Measurements from ENCODE around the gene COMMD8.

COMMD8 gene

GRCh38 chr4:47471064-47471463 lies 7.6 kb upstream of the COMMD8 start:
- no peak for DNase-seq

- no peak for DNase-seq
These were observed 6.4 kb upstream of the COMMD8 start for GRCh38 chr4:47469951-47470350.

GRCh38 chr4:47468706-47469365 lies 5.3 kb upstream of the COMMD8 start:
- DNase-seq: no peak

GRCh38 chr4:47466056-47466785 lies 2.7 kb upstream of the COMMD8 start:
- no peak for DNase-seq

GRCh38 chr4:47465004-47465403 lies 1.5 kb upstream of the COMMD8 start:
- no peak for DNase-seq

GRCh38 chr4:47462799-47463234 lies 685 bp downstream of the COMMD8 start:
- no peak for DNase-seq

GRCh38 chr4:47451657-47452056 lies 11.8 kb downstream of the COMMD8 start:
- no peak for DNase-seq

- no peak for DNase-seq
These were observed 19.5 kb downstream of the COMMD8 start for GRCh38 chr4:47444031-47444430.

- no peak for DNase-seq
These were observed 20.5 kb downstream of the COMMD8 start for GRCh38 chr4:47442980-47443379.

GRCh38 chr4:47434931-47435330 lies 28.6 kb downstream of the COMMD8 start:
- DNase-seq: no peak

GRCh38 chr4:47432749-47433148 lies 30.8 kb downstream of the COMMD8 start:
- DNase-seq: no peak

- DNase-seq: no peak
These were observed 35.6 kb downstream of the COMMD8 start for GRCh38 chr4:47427935-47428334.

- DNase-seq: no peak
These were observed 37.9 kb downstream of the COMMD8 start for GRCh38 chr4:47425628-47426027.

- no peak for DNase-seq
These were observed 44.2 kb downstream of the COMMD8 start for GRCh38 chr4:47419296-47419695.

- DNase-seq: no peak
These were observed 45.4 kb downstream of the COMMD8 start for GRCh38 chr4:47418147-47418546.

- no peak for DNase-seq
These were observed 47.8 kb downstream of the COMMD8 start for GRCh38 chr4:47415719-47416118.

GRCh38 chr4:47413521-47413920 lies 50.0 kb downstream of the COMMD8 start:
- DNase-seq: no peak

GRCh38 chr4:47410271-47410670 lies 53.2 kb downstream of the COMMD8 start:
- DNase-seq: no peak

GRCh38 chr4:47406408-47406807 lies 57.1 kb downstream of the COMMD8 start:
- DNase-seq: no peak
